Measurements from ENCODE around the gene MAML3.

MAML3 gene

DNA sequence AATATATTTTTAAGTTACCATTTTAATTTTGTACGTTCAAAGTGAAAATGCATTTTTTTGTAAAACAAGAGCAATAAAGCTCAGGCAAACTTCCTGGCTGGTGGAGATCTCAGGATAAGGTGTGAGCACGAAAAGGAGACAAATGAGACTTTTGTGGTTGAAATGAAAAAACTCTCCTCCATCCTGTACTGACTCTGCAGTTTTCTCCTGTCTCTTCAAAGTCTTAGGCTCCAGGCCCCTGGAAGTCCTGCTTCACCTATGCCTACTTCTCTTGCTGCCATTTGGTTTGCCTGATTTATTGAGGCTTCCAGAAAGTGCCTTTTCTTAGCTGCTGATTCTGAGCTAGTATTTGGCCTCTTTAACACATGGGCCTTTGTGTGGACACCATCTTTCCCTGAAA lies 77.7 kb downstream of the MAML3 start:
- Histone ChIP-seq H3K27ac (ENCODE audit: low read depth, low read length) (no peak overlapping the region), H3F3A (ENCODE audit: control insufficient read depth, insufficient read depth) (no peaks in the 10 kb centered on the region), H3K27me3 (ENCODE audit: control insufficient read depth, low read length) (no peaks in the 10 kb centered on the region), H3K4me3 (ENCODE audit: low read length) (no peak overlapping the region), H3K36me3 (ENCODE audit: control insufficient read depth, low read length) (no peaks in the 10 kb centered on the region), H4K20me1 (ENCODE audit: control insufficient read depth, insufficient read depth, low read depth, low read length) (no peaks in the 10 kb centered on the region), H3K4me1 (ENCODE audit: control insufficient read depth, low read length) (peaks cover 12% of the 10 kb centered on the region), H3K9me3 (ENCODE audit: control insufficient read depth, insufficient read depth, low read length) (no peaks in the 10 kb centered on the region), H3K79me2 (ENCODE audit: control insufficient read depth, low read length) (peaks cover 4% of the 10 kb centered on the region; the same call in 1 of the 2 replicates), H3K9me2 (replicated peaks; ENCODE audit: control insufficient read depth, low read length) (no peaks in the 10 kb centered on the region), H3K4me2 (ENCODE audit: low read length) (no peak overlapping the region)
- TF ChIP-seq, protein P1, sequence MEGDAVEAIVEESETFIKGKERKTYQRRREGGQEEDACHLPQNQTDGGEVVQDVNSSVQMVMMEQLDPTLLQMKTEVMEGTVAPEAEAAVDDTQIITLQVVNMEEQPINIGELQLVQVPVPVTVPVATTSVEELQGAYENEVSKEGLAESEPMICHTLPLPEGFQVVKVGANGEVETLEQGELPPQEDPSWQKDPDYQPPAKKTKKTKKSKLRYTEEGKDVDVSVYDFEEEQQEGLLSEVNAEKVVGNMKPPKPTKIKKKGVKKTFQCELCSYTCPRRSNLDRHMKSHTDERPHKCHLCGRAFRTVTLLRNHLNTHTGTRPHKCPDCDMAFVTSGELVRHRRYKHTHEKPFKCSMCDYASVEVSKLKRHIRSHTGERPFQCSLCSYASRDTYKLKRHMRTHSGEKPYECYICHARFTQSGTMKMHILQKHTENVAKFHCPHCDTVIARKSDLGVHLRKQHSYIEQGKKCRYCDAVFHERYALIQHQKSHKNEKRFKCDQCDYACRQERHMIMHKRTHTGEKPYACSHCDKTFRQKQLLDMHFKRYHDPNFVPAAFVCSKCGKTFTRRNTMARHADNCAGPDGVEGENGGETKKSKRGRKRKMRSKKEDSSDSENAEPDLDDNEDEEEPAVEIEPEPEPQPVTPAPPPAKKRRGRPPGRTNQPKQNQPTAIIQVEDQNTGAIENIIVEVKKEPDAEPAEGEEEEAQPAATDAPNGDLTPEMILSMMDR (IDR thresholded peaks at IDR 0.05; ENCODE audit: low read depth, low read length, poor library complexity, severe bottlenecking), result no peak
- TF ChIP-seq EZH2phosphoT487 (IDR thresholded peaks at IDR 0.05; ENCODE audit: borderline replicate concordance, low read length), result no peak

DNA sequence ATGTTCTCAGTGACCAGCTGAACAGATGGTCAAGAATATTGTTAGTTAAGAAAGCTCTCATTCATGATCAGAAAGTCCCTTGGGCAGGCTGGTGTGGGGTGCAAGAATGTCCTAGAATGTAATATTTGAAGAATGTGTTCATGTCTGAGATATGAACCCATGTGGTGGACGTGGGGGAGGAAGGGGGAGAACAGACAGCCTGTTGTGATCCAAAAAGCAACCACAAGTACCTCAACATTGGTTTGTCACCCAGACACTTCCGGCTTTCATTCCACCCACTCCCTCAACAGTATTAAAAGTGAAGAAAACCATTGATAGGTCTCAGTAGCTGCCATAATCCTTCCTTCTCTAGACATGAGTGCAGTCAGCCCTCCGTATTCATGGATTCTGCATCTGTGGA lies 82.2 kb downstream of the MAML3 start:
- no peaks in the 10 kb centered on the region for H3F3A ChIP-seq (ENCODE audit: control insufficient read depth, insufficient read depth)

DNA sequence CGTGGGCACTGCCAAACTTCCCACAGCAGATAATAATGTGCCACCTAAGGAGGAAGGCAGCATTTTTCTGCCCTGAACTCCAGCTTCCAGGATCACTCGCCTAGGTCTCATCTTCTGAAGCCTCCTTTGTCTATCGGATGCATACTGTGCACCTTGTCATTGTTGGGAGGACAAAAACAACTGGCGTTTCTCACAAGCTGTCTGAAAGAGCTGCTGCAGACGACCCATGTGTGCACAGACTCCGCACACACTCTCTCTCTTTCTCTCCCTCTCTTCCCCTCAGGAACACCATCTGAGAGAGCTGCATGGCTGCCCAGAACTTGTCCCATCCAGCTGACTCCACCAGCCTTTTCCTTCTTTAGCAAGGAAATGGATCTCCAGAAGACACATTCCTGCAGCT lies 83.0 kb downstream of the MAML3 start:
- Histone ChIP-seq H3K79me2 (ENCODE audit: control insufficient read depth, low read length) (peaks cover 3% of the 10 kb centered on the region; the same call in 1 of the 2 replicates), H3K27ac (ENCODE audit: low read depth, low read length) (no peak overlapping the region), H3F3A (ENCODE audit: control insufficient read depth, insufficient read depth) (no peaks in the 10 kb centered on the region), H3K36me3 (ENCODE audit: control insufficient read depth, low read length) (no peaks in the 10 kb centered on the region), H4K20me1 (ENCODE audit: control insufficient read depth, insufficient read depth, low read depth, low read length) (no peaks in the 10 kb centered on the region), H3K9me3 (ENCODE audit: control insufficient read depth, insufficient read depth, low read length) (no peaks in the 10 kb centered on the region), H3K4me2 (ENCODE audit: low read length) (peak overlapping the region; percentile 6; the same call in 1 of the 2 replicates), H3K9me2 (replicated peaks; ENCODE audit: control insufficient read depth, low read length) (no peaks in the 10 kb centered on the region), H3K4me1 (ENCODE audit: control insufficient read depth, low read length) (peaks cover 21% of the 10 kb centered on the region), H3K27me3 (ENCODE audit: control insufficient read depth, low read length) (no peaks in the 10 kb centered on the region), H3K4me3 (ENCODE audit: low read length) (no peak overlapping the region)
- TF ChIP-seq, protein P1 (IDR thresholded peaks at IDR 0.05; ENCODE audit: low read depth, low read length, poor library complexity, severe bottlenecking), result no peak
- no peak for TF ChIP-seq EZH2phosphoT487 (IDR thresholded peaks at IDR 0.05; ENCODE audit: borderline replicate concordance, low read length)

More for the DNA sequence above, 82.2 kb downstream of the MAML3 start:
- Histone ChIP-seq H3K9me3 (ENCODE audit: control insufficient read depth, insufficient read depth, low read length) (no peaks in the 10 kb centered on the region), H3K4me2 (ENCODE audit: low read length) (peak overlapping the region; percentile 13; the same call in 1 of the 2 replicates), H3K36me3 (ENCODE audit: control insufficient read depth, low read length) (no peaks in the 10 kb centered on the region), H3K4me3 (ENCODE audit: low read length) (no peak overlapping the region), H3K27ac (ENCODE audit: low read depth, low read length) (no peak overlapping the region), H3K9me2 (replicated peaks; ENCODE audit: control insufficient read depth, low read length) (no peaks in the 10 kb centered on the region), H3K79me2 (ENCODE audit: control insufficient read depth, low read length) (peaks cover 3% of the 10 kb centered on the region; the same call in 1 of the 2 replicates), H3K4me1 (ENCODE audit: control insufficient read depth, low read length) (peaks cover 21% of the 10 kb centered on the region), H4K20me1 (ENCODE audit: control insufficient read depth, insufficient read depth, low read depth, low read length) (no peaks in the 10 kb centered on the region), H3K27me3 (ENCODE audit: control insufficient read depth, low read length) (no peaks in the 10 kb centered on the region)
- TF ChIP-seq, protein P1 (IDR thresholded peaks at IDR 0.05; ENCODE audit: low read depth, low read length, poor library complexity, severe bottlenecking), result no peak
- TF ChIP-seq EZH2phosphoT487 (IDR thresholded peaks at IDR 0.05; ENCODE audit: borderline replicate concordance, low read length), result no peak

All from DOHH2 (cell line).